H9 (cell line): ENCODE results near the gene MEIS2. TPM values are rescaled to one million over a fixed set of nuclear protein-coding genes. Genes with fewer than 3 reads are reported as not detected.

ENCODE experiments used
- DNase-seq: peaks from one replicate; pipeline ENCODE4 v3.0.0-alpha.2; 2017
- H2AFZ ChIP-seq: one replicate; pipeline ENCODE4 v1.6.1; 2013; ENCODE audit warnings: mild to moderate bottlenecking, low read length, control low read depth, moderate library complexity
- H2AK5ac ChIP-seq: 2 replicates; pipeline ENCODE4 v1.6.1; 2013; ENCODE audit warnings: low read length, control low read depth, mixed read lengths; ENCODE audit not compliant: insufficient read length
- H2BK120ac ChIP-seq: one replicate; pipeline ENCODE4 v1.6.1; 2013; ENCODE audit warnings: low read depth, mild to moderate bottlenecking, low read length, control low read depth, inconsistent platforms; ENCODE audit not compliant: poor library complexity, severe bottlenecking
- H2BK12ac ChIP-seq: 2 replicates; pipeline ENCODE4 v1.6.1; 2013; ENCODE audit warnings: low read length, control low read depth, mixed read lengths, low read depth; ENCODE audit not compliant: insufficient read length
- H2BK15ac ChIP-seq: 2 replicates; pipeline ENCODE4 v1.6.1; 2013; ENCODE audit warnings: low read depth, low read length, control low read depth
- H2BK20ac ChIP-seq: one replicate; pipeline ENCODE4 v1.6.1; 2013; ENCODE audit warnings: low read depth, mild to moderate bottlenecking, low read length, control low read depth, inconsistent platforms; ENCODE audit not compliant: poor library complexity, severe bottlenecking
- H2BK5ac ChIP-seq: 2 replicates; pipeline ENCODE4 v1.6.1; 2013; ENCODE audit warnings: low read length, control low read depth, mixed read lengths; ENCODE audit not compliant: insufficient read length
- H3K14ac ChIP-seq: 2 replicates; pipeline ENCODE4 v1.6.1; 2013; ENCODE audit warnings: low read length, control low read depth; ENCODE audit not compliant: insufficient read depth
- H3K18ac ChIP-seq: 2 replicates; pipeline ENCODE4 v1.6.1; 2013; ENCODE audit warnings: low read depth, mild to moderate bottlenecking, mixed read lengths, low read length, control low read depth; ENCODE audit not compliant: insufficient read length
- H3K23ac ChIP-seq: 2 replicates; pipeline ENCODE4 v1.6.1; 2013; ENCODE audit warnings: low read length, control low read depth, mixed read lengths, low read depth; ENCODE audit not compliant: insufficient read length
- H3K23me2 ChIP-seq: 2 replicates; pipeline ENCODE4 v1.6.1; 2013; ENCODE audit warnings: low read depth, mild to moderate bottlenecking, mixed read lengths, low read length, control low read depth; ENCODE audit not compliant: insufficient read length, poor library complexity, severe bottlenecking
- H3K27ac ChIP-seq: 2 replicates; pipeline ENCODE4 v1.5.1; 2013; ENCODE audit warnings: low read length, control low read depth, mixed read lengths, low read depth; ENCODE audit not compliant: insufficient read length
- H3K27me3 ChIP-seq: 2 replicates; pipeline ENCODE4 v1.6.1; 2013; ENCODE audit warnings: low read length, control low read depth, inconsistent platforms; ENCODE audit not compliant: insufficient read depth
- H3K4ac ChIP-seq: 2 replicates; pipeline ENCODE4 v1.6.1; 2013; ENCODE audit warnings: low read depth, mild to moderate bottlenecking, control low read depth, inconsistent platforms, low read length, moderate library complexity
- H3K4me1 ChIP-seq: 2 replicates; pipeline ENCODE4 v1.6.1; 2013; ENCODE audit warnings: low read length, control low read depth, inconsistent platforms; ENCODE audit not compliant: insufficient read depth
- H3K4me2 ChIP-seq: 2 replicates; pipeline ENCODE4 v1.6.1; 2013; ENCODE audit warnings: low read length, control low read depth, mixed read lengths; ENCODE audit not compliant: insufficient read length, insufficient read depth
- H3K56ac ChIP-seq: 2 replicates; pipeline ENCODE4 v1.6.1; 2013; ENCODE audit warnings: low read depth, mild to moderate bottlenecking, mixed read lengths, low read length, control low read depth; ENCODE audit not compliant: insufficient read length
- H3K79me1 ChIP-seq: 2 replicates; pipeline ENCODE4 v1.6.1; 2013; ENCODE audit warnings: low read depth, mild to moderate bottlenecking, moderate library complexity, low read length, control low read depth, inconsistent platforms; ENCODE audit not compliant: insufficient read depth, poor library complexity, severe bottlenecking
- H3K79me2 ChIP-seq: 2 replicates; pipeline ENCODE4 v1.6.1; 2013; ENCODE audit warnings: low read length, control low read depth, inconsistent platforms; ENCODE audit not compliant: insufficient read depth
- H3K9ac ChIP-seq: 2 replicates; pipeline ENCODE4 v1.6.1; 2013; ENCODE audit warnings: low read length, control low read depth, mixed read lengths; ENCODE audit not compliant: insufficient read length; ENCODE audit errors: extremely low read depth
- H3K9me3 ChIP-seq: one replicate; pipeline ENCODE4 v1.6.1; 2013; ENCODE audit warnings: low read depth, low read length, inconsistent platforms; ENCODE audit not compliant: control insufficient read depth
- H3T11ph ChIP-seq: one replicate; pipeline ENCODE4 v1.6.1; 2013; ENCODE audit warnings: mild to moderate bottlenecking, low read length, control low read depth, inconsistent platforms
- H4K20me1 ChIP-seq: one replicate; pipeline ENCODE4 v1.6.1; 2013; ENCODE audit not compliant: control insufficient read depth, insufficient read length, insufficient read depth
- H4K5ac ChIP-seq: 2 replicates; pipeline ENCODE4 v1.6.1; 2013; ENCODE audit warnings: low read depth, mild to moderate bottlenecking, mixed read lengths, low read length, control low read depth; ENCODE audit not compliant: insufficient read length
- H4K8ac ChIP-seq: replicated peaks from 2 replicates; pipeline ENCODE4 v1.6.1; 2013; ENCODE audit warnings: low read length, control low read depth, mixed read lengths, low read depth; ENCODE audit not compliant: insufficient read length
- H4K91ac ChIP-seq: 2 replicates; pipeline ENCODE4 v1.6.1; 2013; ENCODE audit warnings: low read depth, mild to moderate bottlenecking, moderate library complexity, mixed read lengths, low read length, control low read depth; ENCODE audit not compliant: insufficient read length
- H3K27ac Mint-ChIP-seq, 3 experiments: 2 replicates in 2 of 3; 3 replicates in 1 of 3; pipeline ENCODE4 v1.8.0; 2020 to 2021; ENCODE audit warnings: mixed read lengths in 3 of 3, mild to moderate bottlenecking in 1 of 3, moderate library complexity in 1 of 3
- H3K27me3 Mint-ChIP-seq: 2 replicates; pipeline ENCODE4 v1.8.0; 2021; ENCODE audit warnings: low read depth, mild to moderate bottlenecking, moderate library complexity, mixed read lengths
- H3K36me3 Mint-ChIP-seq, 3 experiments: 2 replicates in 2 of 3; 3 replicates in 1 of 3; pipeline ENCODE4 v1.8.0; 2020 to 2021; ENCODE audit warnings: low read depth in 3 of 3, mixed read lengths in 3 of 3; ENCODE audit not compliant: insufficient read depth in 1 of 3
- H3K4me1 Mint-ChIP-seq, 2 experiments: 2 replicates each; pipeline ENCODE4 v1.8.0; 2020; ENCODE audit warnings: mixed read lengths in 2 of 2
- H3K4me3 Mint-ChIP-seq, 2 experiments: 2 replicates in 1 of 2; 3 replicates in 1 of 2; pipeline ENCODE4 v1.8.0; 2020 to 2021; ENCODE audit warnings: mild to moderate bottlenecking in 2 of 2, mixed read lengths in 2 of 2, moderate library complexity in 1 of 2
- H3K9me3 Mint-ChIP-seq, 2 experiments: 2 replicates in 1 of 2; 3 replicates in 1 of 2; pipeline ENCODE4 v1.8.0; 2020; ENCODE audit warnings: mild to moderate bottlenecking in 2 of 2, mixed read lengths in 2 of 2, moderate library complexity in 1 of 2
- CTCF ChIP-seq: fragments of 200-600 bp; sonication (generic); conservative IDR thresholded peaks from 3 replicates; pipeline ENCODE4 v1.8.0; 2021; ENCODE audit warnings: antibody characterized with exemption, mild to moderate bottlenecking
- WGBS: extraction: QIAGEN DNeasy Blood & Tissue Kit; methylation state at CpG from one replicate; pipeline ENCODE4 v1.1.7; 2013; ENCODE audit warnings: missing lambda C conversion rate, low lambda C conversion rate, mixed read lengths; ENCODE audit not compliant: insufficient read length; ENCODE audit errors: extremely low coverage; 5-methylcytosine and 5-hydroxymethylcytosine counted together
- total RNA-seq: library from RNA; stranded (reverse); gene quantifications from 2 replicates; pipeline ENCODE4 v1.2.1, GENCODE V29; 2021

MEIS2 gene
- total RNA-seq, 1 experiment from 2014 or later = 0.35 TPM

- no peak overlapping the region for H4K5ac ChIP-seq
- H3K79me2 ChIP-seq = no peaks in the 10 kb centered on the region
- H3K14ac ChIP-seq = no peak overlapping the region
- H4K8ac ChIP-seq = no peak overlapping the region
- H3K18ac ChIP-seq = no peak overlapping the region
- no peak overlapping the region for H3K4ac ChIP-seq
- WGBS = no CpG with 5 or more reads among the region's 1 CpG
- H3K4me1 Mint-ChIP-seq = no peaks in the 10 kb centered on the region
- no peak overlapping the region for H2BK120ac ChIP-seq
- no peaks in the 10 kb centered on the region for H3K27me3 Mint-ChIP-seq
- no peak overlapping the region for H2BK15ac ChIP-seq
- no peak overlapping the region for H2AK5ac ChIP-seq
- DNase-seq = no peak
- no peaks in the 10 kb centered on the region for H3K23me2 ChIP-seq
- H3K36me3 Mint-ChIP-seq = no peaks in the 10 kb centered on the region
- no peak overlapping the region for H3K4me2 ChIP-seq
- TF ChIP-seq CTCF = no peak
- H2BK5ac ChIP-seq = no peak overlapping the region
- no peak overlapping the region for H4K91ac ChIP-seq
- H2BK20ac ChIP-seq = no peak overlapping the region
- no peaks in the 10 kb centered on the region for H3K9me3 Mint-ChIP-seq
- H3K4me1 ChIP-seq = no peaks in the 10 kb centered on the region
- no peak overlapping the region for H2AFZ ChIP-seq
- H3T11ph ChIP-seq = no peak overlapping the region
- H3K4me3 Mint-ChIP-seq = no peak overlapping the region
- H3K27ac Mint-ChIP-seq = no peak overlapping the region
- no peaks in the 10 kb centered on the region for H3K9me3 ChIP-seq
- no peak overlapping the region for H2BK12ac ChIP-seq
- H3K23ac ChIP-seq = no peak overlapping the region
- H3K27me3 ChIP-seq = no peaks in the 10 kb centered on the region
- no peaks in the 10 kb centered on the region for H3K79me1 ChIP-seq
- no peak overlapping the region for H3K9ac ChIP-seq
- no peaks in the 10 kb centered on the region for H4K20me1 ChIP-seq
- no peak overlapping the region for H3K27ac ChIP-seq
- no peak overlapping the region for H3K56ac ChIP-seq
These were observed 141.7 kb downstream of the MEIS2 start for GRCh38 chr15:36958606-36959005.
